Measurements from ENCODE around the gene STPG2.

- TF ChIP-seq CTCF (conservative IDR thresholded peaks at IDR 0.05) (no peak), EZH2 (IDR thresholded peaks at IDR 0.05; ENCODE audit: low read depth) (no peak)
Measured at GRCh38 chr4:98170035-98170434, 26.8 kb upstream of the STPG2 start.
